SHP77 (cell line): Measurements from ENCODE around the gene ROBO4.

ENCODE experiments used
- DNase-seq, 2 experiments: peaks; one replicate each; lab custom pipeline; 2025; lab: John Stamatoyannopoulos, UW

The ROBO4 gene

DNA sequence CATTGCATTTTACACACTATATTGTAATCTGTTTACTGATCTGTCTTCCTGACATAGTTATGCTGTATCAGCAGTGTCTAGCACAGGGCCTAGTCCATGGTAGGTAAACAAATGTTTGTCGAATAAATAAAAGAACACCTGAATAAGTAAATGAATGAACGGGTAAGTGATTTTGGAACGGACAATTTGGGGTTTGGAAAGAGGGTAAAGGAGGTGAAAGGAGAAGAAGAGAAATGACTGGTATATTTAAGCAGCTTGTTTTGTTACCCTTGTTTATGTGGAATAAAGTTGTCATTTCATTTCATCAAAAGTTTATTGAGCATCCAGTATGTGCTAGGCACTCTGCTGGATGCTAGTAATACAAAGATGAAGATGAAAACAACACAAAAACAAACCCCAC lies 21.3 kb upstream of the ROBO4 start, which contains the start of gene HEPN1:
TSS of gene HEPN1 (plus strand) at position 301 of the 400 bp plus-strand sequence.
- DNase-seq, result no peak

GRCh38 chr11:124917115-124917637 lies 19.5 kb upstream of the ROBO4 start:
- DNase-seq, result no peak

- DNase-seq, result no peak
Measured at GRCh38 chr11:124916370-124916710, 18.7 kb upstream of the ROBO4 start.

DNA sequence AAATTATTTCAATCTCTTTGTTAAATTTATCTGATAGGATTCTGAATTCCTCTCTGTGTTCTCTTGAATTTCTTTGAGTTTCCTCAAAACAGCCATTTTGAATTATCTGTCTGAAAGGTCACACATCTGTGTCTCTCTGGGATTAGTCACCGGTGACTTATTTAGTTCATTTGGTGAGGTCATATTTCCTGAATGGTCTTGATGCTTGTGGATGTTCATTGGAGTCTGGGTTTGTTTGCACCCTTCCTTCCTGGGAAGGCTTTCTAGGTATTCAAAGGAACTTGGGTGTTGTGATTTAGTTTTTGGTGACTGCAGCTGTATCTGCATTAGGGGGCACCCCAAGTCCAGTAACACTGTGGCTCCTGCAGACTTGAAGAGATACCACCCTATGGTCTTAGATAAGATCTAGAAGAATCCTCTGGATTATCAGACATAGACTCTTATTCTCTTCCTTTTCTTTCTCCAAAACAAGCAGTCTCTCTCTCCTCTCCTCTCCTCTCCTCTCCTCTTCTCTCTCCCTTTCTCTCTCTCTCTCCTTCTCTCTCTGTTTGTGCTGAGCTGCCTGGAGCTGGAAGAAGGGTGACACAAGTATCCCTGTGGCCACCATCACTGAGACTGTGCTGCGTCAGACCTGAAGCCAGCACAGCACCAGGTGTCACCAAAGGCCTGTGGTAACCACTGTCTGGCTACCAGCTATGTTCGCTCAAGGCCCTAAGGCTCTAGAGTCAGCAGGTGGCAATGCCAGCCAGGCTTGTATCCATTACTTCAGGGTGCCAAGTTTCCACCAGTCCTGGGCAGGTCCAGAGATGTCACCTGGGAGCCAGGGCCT lies 18.1 kb upstream of the ROBO4 start:
- no peak for DNase-seq

- DNase-seq, result no peak
Measured at GRCh38 chr11:124902616-124903015, 5.0 kb upstream of the ROBO4 start.

DNA sequence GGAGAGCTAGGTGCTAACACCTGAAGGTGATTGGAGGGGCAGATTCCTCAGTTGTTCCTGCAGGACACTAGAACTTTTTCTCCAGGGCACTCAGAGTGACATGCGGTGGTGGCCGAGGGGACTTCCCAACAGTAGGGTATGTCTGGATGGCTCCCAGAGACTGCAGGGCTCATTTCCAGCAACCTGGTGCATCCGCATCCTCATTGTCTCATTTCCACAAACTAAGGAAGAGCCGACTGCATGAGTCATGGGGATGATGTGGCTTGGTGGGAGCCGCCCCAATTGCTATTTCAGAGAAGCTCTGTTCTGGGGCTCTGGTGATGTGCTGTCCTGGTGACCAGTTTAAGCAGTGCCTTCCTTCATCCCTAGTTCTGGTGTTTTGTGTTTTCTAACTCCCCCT lies 2.8 kb upstream of the ROBO4 start:
- DNase-seq, result no peak

DNA sequence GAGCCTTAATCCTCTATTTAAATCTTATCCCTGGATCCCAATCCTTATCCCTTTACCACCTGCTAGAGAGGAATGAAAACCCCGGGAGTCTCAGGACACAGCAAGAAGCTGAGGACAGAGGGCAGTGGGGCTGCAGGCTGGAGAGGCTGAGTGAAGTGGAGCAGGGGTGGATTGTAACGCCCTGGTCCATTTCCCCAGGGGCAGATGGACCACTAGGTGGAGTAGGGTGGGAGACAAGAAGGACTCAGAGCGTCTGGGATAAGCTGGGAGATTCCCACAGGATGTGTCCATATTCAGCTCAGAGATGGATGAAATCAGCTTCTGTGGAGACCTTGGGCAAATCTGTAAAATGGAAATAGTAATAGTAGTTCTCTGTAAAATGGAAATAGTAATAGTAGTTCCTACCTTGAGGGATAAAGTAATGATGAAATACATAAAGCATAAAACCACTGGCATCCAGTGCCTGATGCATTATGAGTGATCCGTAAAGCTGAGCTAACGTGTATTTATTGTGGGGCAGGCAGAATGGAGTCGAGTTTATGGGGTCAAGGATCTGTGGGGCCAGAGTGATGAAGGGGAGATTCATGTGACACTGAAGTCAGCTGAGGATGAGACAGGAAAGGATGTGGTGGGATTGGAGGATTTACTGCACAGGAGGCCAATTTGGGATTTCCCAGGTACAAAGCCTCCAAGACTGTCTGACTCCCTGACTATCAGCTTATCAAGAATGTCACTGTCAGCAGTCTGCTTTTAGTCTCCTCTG lies 1.9 kb upstream of the ROBO4 start:
- DNase-seq, result no peak

GRCh38 chr11:124898711-124899110 lies 1.0 kb upstream of the ROBO4 start:
- DNase-seq, result no peak

GRCh38 chr11:124898263-124898680 lies 607 bp upstream of the ROBO4 start:
- DNase-seq, result no peak

- DNase-seq, result no peak
Measured at GRCh38 chr11:124896821-124897391, 759 bp downstream of the ROBO4 start.

DNA sequence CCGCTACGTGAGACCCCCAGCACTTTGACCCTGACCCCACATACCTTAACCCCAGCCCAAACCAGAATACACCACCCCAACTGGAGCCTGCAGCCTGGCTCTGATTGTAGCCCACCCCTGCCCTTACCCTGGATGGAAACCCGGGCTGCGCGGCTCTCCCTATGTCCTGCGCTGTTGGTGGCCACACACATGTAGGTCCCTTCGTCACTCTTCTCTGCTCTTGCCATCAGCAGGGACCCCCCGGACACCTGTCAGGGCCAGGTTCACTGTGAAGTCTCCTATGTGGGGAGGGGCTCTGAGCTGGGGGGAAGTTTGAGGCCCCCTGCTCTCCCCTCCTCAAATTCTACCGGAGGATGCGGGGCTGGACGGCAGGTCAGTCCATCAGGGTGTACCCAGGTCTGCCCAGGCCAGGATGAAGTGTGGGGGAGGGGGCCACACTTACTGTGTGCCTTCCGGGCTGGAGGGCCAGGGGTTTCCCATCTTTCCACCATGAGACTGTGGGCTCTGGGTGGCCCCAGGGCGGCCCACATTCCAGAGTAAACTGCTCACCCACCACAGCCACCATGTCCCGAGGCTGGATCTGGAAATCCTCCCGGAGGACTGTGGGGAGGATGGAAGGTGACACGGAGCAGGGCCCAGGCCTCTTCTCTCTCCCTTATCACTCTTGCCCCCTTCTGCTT lies 1.5 kb downstream of the ROBO4 start:
- DNase-seq, result no peak

DNA sequence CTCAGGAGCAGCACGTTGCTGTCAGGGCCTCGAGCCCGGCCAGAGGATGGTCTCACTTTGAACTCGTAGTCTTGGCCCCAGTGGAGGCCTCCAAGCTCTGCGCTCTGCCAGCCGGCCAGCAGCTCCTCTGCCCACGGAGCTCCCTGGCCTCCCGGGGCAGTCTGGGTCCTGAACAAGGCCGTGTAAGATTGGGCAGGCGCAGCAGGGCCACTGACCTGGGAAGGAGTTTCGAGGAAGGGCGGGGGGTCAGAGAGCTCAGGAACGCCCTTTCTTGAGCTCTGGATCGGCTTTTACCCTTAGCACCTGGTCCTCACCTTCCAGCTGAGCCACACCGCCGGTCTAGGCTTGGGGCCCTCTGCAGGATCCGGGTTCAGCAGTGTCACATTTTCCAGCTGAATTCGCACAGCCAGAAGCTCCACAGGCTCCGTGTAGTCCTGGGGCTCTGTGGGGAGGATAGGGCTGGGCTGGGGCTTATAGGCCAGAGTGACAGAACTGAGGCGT lies 2.1 kb downstream of the ROBO4 start:
- DNase-seq, result no peak

- DNase-seq, result no peak
Measured at GRCh38 chr11:124894606-124895430, 2.8 kb downstream of the ROBO4 start.

- DNase-seq, result no peak
Measured at GRCh38 chr11:124893781-124894401, 3.8 kb downstream of the ROBO4 start.

- no peak for DNase-seq
Measured at GRCh38 chr11:124892750-124893454, 4.8 kb downstream of the ROBO4 start.

DNA sequence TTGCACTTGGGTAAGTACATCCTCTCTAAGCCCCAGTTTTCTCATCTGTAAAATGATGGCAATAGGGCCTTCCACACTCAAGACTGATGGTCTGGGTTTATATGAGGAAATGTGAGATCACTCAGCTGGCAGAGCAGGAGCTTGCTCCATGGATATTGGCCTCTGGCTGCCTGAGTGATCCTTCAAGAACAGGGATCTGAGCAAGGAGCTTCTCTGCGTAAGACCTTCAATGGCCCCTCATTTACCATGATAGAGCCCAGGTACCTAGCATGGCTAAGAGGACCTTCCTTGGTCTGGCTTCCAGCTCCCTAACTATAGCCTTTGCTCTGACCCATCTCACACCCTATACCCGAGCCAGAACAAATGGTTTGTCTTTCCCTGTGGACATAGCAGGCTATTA lies 5.5 kb downstream of the ROBO4 start:
- DNase-seq, result no peak

- DNase-seq, result no peak
Measured at GRCh38 chr11:124891373-124891861, 6.2 kb downstream of the ROBO4 start.

GRCh38 chr11:124890683-124891372 lies 6.8 kb downstream of the ROBO4 start:
- no peak for DNase-seq

DNA sequence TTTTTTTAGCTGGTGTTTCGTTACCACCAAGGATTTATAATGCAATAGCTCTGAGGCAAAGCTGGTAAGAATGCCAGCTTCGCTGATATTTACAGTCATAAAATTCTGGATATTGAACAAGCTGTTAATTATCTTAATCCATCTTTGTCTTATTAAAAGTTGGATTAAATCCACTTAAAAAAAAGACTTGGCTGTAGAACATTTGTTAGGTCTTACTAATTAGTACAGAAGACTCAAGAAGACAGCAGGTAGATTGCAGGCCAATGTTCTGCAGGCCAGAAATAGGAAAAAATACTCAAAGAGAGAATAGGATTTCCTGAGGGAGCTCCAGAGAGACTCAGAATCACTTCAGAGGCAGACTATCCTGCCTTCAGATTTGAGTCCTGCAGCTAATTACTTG lies 7.5 kb downstream of the ROBO4 start:
- no peak for DNase-seq
